Neural crest cell (in vitro differentiated cells): ENCODE results near the gene KCNV2. TPM values are rescaled to one million over a fixed set of nuclear protein-coding genes. Genes with fewer than 3 reads are reported as not detected.

Source experiments
- DNase-seq: peaks from one replicate; pipeline ENCODE4 v3.0.0; 2021; ENCODE audit warnings: low read depth, mixed read lengths, low spot score
- H3K27ac Mint-ChIP-seq: one replicate; pipeline ENCODE4 v1.8.0; 2021; ENCODE audit warnings: mild to moderate bottlenecking, mixed read lengths; ENCODE audit not compliant: unreplicated experiment
- H3K27me3 Mint-ChIP-seq: 2 replicates; pipeline ENCODE4 v1.8.0; 2021; ENCODE audit warnings: low read depth, mild to moderate bottlenecking, mixed read lengths
- H3K36me3 Mint-ChIP-seq: 2 replicates; pipeline ENCODE4 v1.8.0; 2021; ENCODE audit warnings: low read depth, mild to moderate bottlenecking, mixed read lengths
- H3K4me1 Mint-ChIP-seq: 2 replicates; pipeline ENCODE4 v1.8.0; 2021; ENCODE audit warnings: mixed read lengths
- H3K4me3 Mint-ChIP-seq: one replicate; pipeline ENCODE4 v1.8.0; 2021; ENCODE audit warnings: mild to moderate bottlenecking, mixed read lengths
- H3K9me3 Mint-ChIP-seq: 2 replicates; pipeline ENCODE4 v1.8.0; 2021; ENCODE audit warnings: mixed read lengths
- CTCF ChIP-seq: fragments of 200-600 bp; sonication (generic); conservative IDR thresholded peaks from 2 replicates; pipeline ENCODE4 v1.5.0; 2021; ENCODE audit warnings: antibody characterized with exemption, mild to moderate bottlenecking
- total RNA-seq: library from RNA; stranded (reverse); gene quantifications from 2 replicates; pipeline ENCODE4 v1.2.1, GENCODE V29; 2021

Gene KCNV2
- total RNA-seq, 1 donor from 2014 or later = not detected

- no peak for TF ChIP-seq CTCF
- Mint-ChIP-seq H3K36me3 (peaks cover 11% of the 10 kb centered on the region), H3K9me3 (peaks cover 3% of the 10 kb centered on the region), H3K4me1 (peaks cover 40% of the 10 kb centered on the region), H3K27me3 (no peaks in the 10 kb centered on the region), H3K4me3 (no peak overlapping the region), H3K27ac (no peak overlapping the region)
- DNase-seq = no peak
Observed at GRCh38 chr9:2742214-2742613, 24.9 kb downstream of the KCNV2 start.

GRCh38 chr9:2743937-2744529 is 26.7 kb downstream of the KCNV2 start:
- no peak for TF ChIP-seq CTCF
- H3K27ac Mint-ChIP-seq = no peak overlapping the region
- H3K4me1 Mint-ChIP-seq = peaks cover 41% of the 10 kb centered on the region
- no peak overlapping the region for H3K4me3 Mint-ChIP-seq
- H3K9me3 Mint-ChIP-seq = peaks cover 3% of the 10 kb centered on the region
- H3K27me3 Mint-ChIP-seq = no peaks in the 10 kb centered on the region
- no peak for DNase-seq
- peaks cover 11% of the 10 kb centered on the region for H3K36me3 Mint-ChIP-seq

- H3K27me3 Mint-ChIP-seq = no peaks in the 10 kb centered on the region
- DNase-seq = no peak
- peaks cover 10% of the 10 kb centered on the region for H3K9me3 Mint-ChIP-seq
- peaks cover 21% of the 10 kb centered on the region for H3K36me3 Mint-ChIP-seq
- no peak for TF ChIP-seq CTCF
- peaks cover 32% of the 10 kb centered on the region for H3K4me1 Mint-ChIP-seq
- peak overlapping the region; percentile 15 for H3K4me3 Mint-ChIP-seq
- H3K27ac Mint-ChIP-seq = peak overlapping the region; percentile 40
Observed at GRCh38 chr9:2745560-2746380, 28.5 kb downstream of the KCNV2 start.

- Mint-ChIP-seq H3K4me1 (peaks cover 30% of the 10 kb centered on the region), H3K27ac (no peak overlapping the region), H3K4me3 (no peak overlapping the region), H3K27me3 (no peaks in the 10 kb centered on the region), H3K36me3 (peaks cover 42% of the 10 kb centered on the region), H3K9me3 (peaks cover 27% of the 10 kb centered on the region)
- TF ChIP-seq CTCF = no peak
- DNase-seq = no peak
Observed at GRCh38 chr9:2749485-2749884, 32.2 kb downstream of the KCNV2 start.

- H3K27ac Mint-ChIP-seq = no peak overlapping the region
- H3K9me3 Mint-ChIP-seq = peaks cover 25% of the 10 kb centered on the region
- no peak for DNase-seq
- TF ChIP-seq CTCF = no peak
- no peaks in the 10 kb centered on the region for H3K27me3 Mint-ChIP-seq
- H3K4me1 Mint-ChIP-seq = peaks cover 18% of the 10 kb centered on the region
- H3K36me3 Mint-ChIP-seq = peaks cover 39% of the 10 kb centered on the region
- no peak overlapping the region for H3K4me3 Mint-ChIP-seq
Observed at GRCh38 chr9:2755285-2755684, 38.0 kb downstream of the KCNV2 start.
